GM23338 (cell line): Measurements from ENCODE around the gene SFT2D2. TPM values are rescaled to one million over a fixed set of nuclear protein-coding genes. Genes with fewer than 3 reads are reported as not detected.
"Not testable (repeated sequence)": the region's sequence is repeated elsewhere in the genome, so short reads cannot be mapped to it uniquely, and the experiment has no call there.

Source experiments
- ATAC-seq: fragments of 200-7000 bp; cut with Tn5 transposase; 3 replicates; pipeline ENCODE4 v1.9.1; 2020
- DNase-seq: peaks from one replicate; pipeline ENCODE4 v3.0.0-alpha.2; 2015; ENCODE audit warnings: low spot score
- H2AFZ ChIP-seq: fragments of 200-600 bp; sonication (generic); 2 replicates; pipeline ENCODE4 v1.8.0; 2016; ENCODE audit warnings: antibody characterized with exemption, mild to moderate bottlenecking, moderate library complexity
- H3F3A ChIP-seq: fragments of 200-600 bp; sonication (generic); replicated peaks from 2 replicates; pipeline ENCODE4 v1.8.0; 2017; ENCODE audit warnings: antibody characterized with exemption, mixed run types, low read depth
- H3K27ac ChIP-seq: fragments of 200-600 bp; sonication (generic); 2 replicates; pipeline ENCODE4 v1.6.1; 2016; ENCODE audit warnings: low read depth
- H3K27me3 ChIP-seq: fragments of 200-600 bp; sonication (generic); 2 replicates; pipeline ENCODE4 v1.8.0; 2016; ENCODE audit warnings: mild to moderate bottlenecking, mixed run types, moderate library complexity; ENCODE audit not compliant: insufficient read depth
- H3K36me3 ChIP-seq: fragments of 200-600 bp; sonication (generic); 2 replicates; pipeline ENCODE4 v1.8.0; 2016; ENCODE audit warnings: mild to moderate bottlenecking; ENCODE audit not compliant: insufficient read depth
- H3K4me1 ChIP-seq: fragments of 200-600 bp; sonication (generic); 2 replicates; pipeline ENCODE4 v1.8.0; 2016; ENCODE audit warnings: mild to moderate bottlenecking, moderate library complexity; ENCODE audit not compliant: insufficient read depth
- H3K4me2 ChIP-seq: fragments of 200-600 bp; sonication (generic); 2 replicates; pipeline ENCODE4 v1.7.1; 2017; ENCODE audit warnings: mixed run types
- H3K4me3 ChIP-seq: fragments of 200-600 bp; sonication (generic); 2 replicates; pipeline ENCODE4 v1.6.1; 2016; ENCODE audit warnings: mixed run types
- H3K79me2 ChIP-seq: fragments of 200-600 bp; sonication (generic); replicated peaks from 2 replicates; pipeline ENCODE4 v1.8.0; 2017; ENCODE audit warnings: mild to moderate bottlenecking; ENCODE audit not compliant: insufficient read depth
- H3K9me2 ChIP-seq: fragments of 200-600 bp; sonication (generic); 2 replicates; pipeline ENCODE4 v1.8.0; 2017; ENCODE audit not compliant: insufficient read depth
- H4K20me1 ChIP-seq: fragments of 200-600 bp; sonication (generic); replicated peaks from 2 replicates; pipeline ENCODE4 v1.8.0; 2017; ENCODE audit warnings: mild to moderate bottlenecking; ENCODE audit not compliant: insufficient read depth
- H3K27ac Mint-ChIP-seq: 2 replicates; pipeline ENCODE4 v1.8.0; 2020; ENCODE audit warnings: inconsistent platforms, mild to moderate bottlenecking, moderate library complexity, mixed read lengths
- H3K27me3 Mint-ChIP-seq: 3 replicates; pipeline ENCODE4 v1.8.0; 2022; ENCODE audit warnings: low read depth, mild to moderate bottlenecking, moderate library complexity, mixed read lengths, inconsistent platforms; ENCODE audit not compliant: insufficient read depth, poor library complexity
- H3K36me3 Mint-ChIP-seq: 3 replicates; pipeline ENCODE4 v1.8.0; 2021; ENCODE audit warnings: low read depth, mild to moderate bottlenecking, inconsistent platforms, moderate library complexity, mixed read lengths
- H3K4me1 Mint-ChIP-seq: 3 replicates; pipeline ENCODE4 v1.8.0; 2020; ENCODE audit warnings: mild to moderate bottlenecking, inconsistent platforms, mixed read lengths
- H3K4me3 Mint-ChIP-seq: 3 replicates; pipeline ENCODE4 v1.8.0; 2021; ENCODE audit warnings: moderate library complexity, mild to moderate bottlenecking, inconsistent platforms, mixed read lengths
- H3K9me3 Mint-ChIP-seq: 3 replicates; pipeline ENCODE4 v1.8.0; 2020; ENCODE audit warnings: moderate library complexity, mild to moderate bottlenecking, inconsistent platforms, mixed read lengths
- CREB1 ChIP-seq: fragments of 250-450 bp; sonication (Bioruptor Pico); IDR thresholded peaks from 2 replicates; pipeline ENCODE4 v1.5.0; 2020; ENCODE audit warnings: low read depth, mild to moderate bottlenecking, moderate library complexity
- EZH2phosphoT487 ChIP-seq: fragments of 200-600 bp; sonication (generic); IDR thresholded peaks from one replicate; pipeline ENCODE4 v1.8.1; 2018; ENCODE audit warnings: antibody characterized with exemption; ENCODE audit not compliant: unreplicated experiment
- JUNB ChIP-seq: IDR thresholded peaks from one replicate; pipeline ENCODE4 v1.6.1; 2016; ENCODE audit warnings: antibody characterized with exemption; ENCODE audit not compliant: unreplicated experiment
- STAT1 ChIP-seq: IDR thresholded peaks from one replicate; pipeline ENCODE4 v1.6.1; 2016; ENCODE audit warnings: antibody characterized with exemption; ENCODE audit not compliant: unreplicated experiment
- ZNF331 ChIP-seq: fragments of 250-450 bp; sonication (Bioruptor Pico); IDR thresholded peaks from 2 replicates; pipeline ENCODE4 v1.5.0; 2020; ENCODE audit warnings: low read depth, mild to moderate bottlenecking, moderate library complexity
- ZNF462 ChIP-seq: fragments of 250-450 bp; sonication (Bioruptor Pico); IDR thresholded peaks from 2 replicates; pipeline ENCODE4 v1.5.0; 2020; ENCODE audit warnings: mild to moderate bottlenecking, moderate library complexity
- polyA plus RNA-seq: library from polyadenylated mRNA; unstranded; fragments of >200 nt; fragmentation: Nextera tagmentation; extraction: Ambion mirVana; gene quantifications from 2 replicates; pipeline ENCODE4 v1.2.1, GENCODE V29; 2016
- total RNA-seq: library from RNA; depleted of rRNA; stranded (reverse); fragments of >200 nt; shearing (Covaris generic); gene quantifications from 2 replicates; pipeline ENCODE4 v1.2.3, GENCODE V29; 2014

SFT2D2 gene
- total and polyA plus RNA-seq, 2 experiments from 2014 or later = 7.6 to 27.2 TPM

GRCh38 chr1:168206111-168206510 lies 19.7 kb upstream of the SFT2D2 start (continued):
- TF ChIP-seq JUNB (no peak), STAT1 (no peak), ZNF462 (CRISPR knock-in tag) (no peak), CREB1 (CRISPR knock-in tag) (no peak), EZH2phosphoT487 (no peak), ZNF331 (CRISPR knock-in tag) (no peak)

- not testable (repeated sequence) for ATAC-seq, H3K27ac Mint-ChIP-seq, H3K4me1 Mint-ChIP-seq, H4K20me1 ChIP-seq, H2AFZ ChIP-seq, H3K9me2 ChIP-seq, H3F3A ChIP-seq, H3K4me2 ChIP-seq, H3K79me2 ChIP-seq, H3K27me3 Mint-ChIP-seq, H3K27ac ChIP-seq, H3K4me3 ChIP-seq, H3K4me1 ChIP-seq, DNase-seq, H3K4me3 Mint-ChIP-seq, H3K27me3 ChIP-seq
- H3K36me3 ChIP-seq = peaks cover 10% of the 10 kb centered on the region
- Mint-ChIP-seq H3K9me3 (peaks cover 39% of the 10 kb centered on the region), H3K36me3 (peaks cover 24% of the 10 kb centered on the region; the same call in 2 of the 3 replicates)
Measured at GRCh38 chr1:168207673-168208072, 18.1 kb upstream of the SFT2D2 start.
